Measurements from ENCODE around the gene EYA2. TPM values are rescaled to one million over a fixed set of nuclear protein-coding genes. Genes with fewer than 3 reads are reported as not detected.
A peak's percentile ranks its signal among the peaks of the same experiment; 100 is the strongest.

EYA2 gene
- total RNA-seq, 2 donors from 2014 or later = 3.5 to 3.8 TPM

- Histone ChIP-seq H3K9me3 (no peaks in the 10 kb centered on the region), H3K4me1 (ENCODE audit: control insufficient read depth in 1 of 2, low read depth in 2 of 2) (no peaks in the 10 kb centered on the region), H3K4me3 (no peak overlapping the region), H3K36me3 (no peaks in the 10 kb centered on the region), H3K27me3 (replicated peaks; ENCODE audit: insufficient read depth) (no peaks in the 10 kb centered on the region), H3K27ac (no peak overlapping the region)
- ATAC-seq (ENCODE audit: insufficient number of reproducible peaks, low FRiP score, low read depth) (no peak), DNase-seq (ENCODE audit: low spot score) (no peak)
- TF ChIP-seq, protein P1, sequence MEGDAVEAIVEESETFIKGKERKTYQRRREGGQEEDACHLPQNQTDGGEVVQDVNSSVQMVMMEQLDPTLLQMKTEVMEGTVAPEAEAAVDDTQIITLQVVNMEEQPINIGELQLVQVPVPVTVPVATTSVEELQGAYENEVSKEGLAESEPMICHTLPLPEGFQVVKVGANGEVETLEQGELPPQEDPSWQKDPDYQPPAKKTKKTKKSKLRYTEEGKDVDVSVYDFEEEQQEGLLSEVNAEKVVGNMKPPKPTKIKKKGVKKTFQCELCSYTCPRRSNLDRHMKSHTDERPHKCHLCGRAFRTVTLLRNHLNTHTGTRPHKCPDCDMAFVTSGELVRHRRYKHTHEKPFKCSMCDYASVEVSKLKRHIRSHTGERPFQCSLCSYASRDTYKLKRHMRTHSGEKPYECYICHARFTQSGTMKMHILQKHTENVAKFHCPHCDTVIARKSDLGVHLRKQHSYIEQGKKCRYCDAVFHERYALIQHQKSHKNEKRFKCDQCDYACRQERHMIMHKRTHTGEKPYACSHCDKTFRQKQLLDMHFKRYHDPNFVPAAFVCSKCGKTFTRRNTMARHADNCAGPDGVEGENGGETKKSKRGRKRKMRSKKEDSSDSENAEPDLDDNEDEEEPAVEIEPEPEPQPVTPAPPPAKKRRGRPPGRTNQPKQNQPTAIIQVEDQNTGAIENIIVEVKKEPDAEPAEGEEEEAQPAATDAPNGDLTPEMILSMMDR (IDR thresholded peaks at IDR 0.05) = no peak
These were observed 253.4 kb downstream of the EYA2 start for GRCh38 chr20:47148059-47148458.

DNA sequence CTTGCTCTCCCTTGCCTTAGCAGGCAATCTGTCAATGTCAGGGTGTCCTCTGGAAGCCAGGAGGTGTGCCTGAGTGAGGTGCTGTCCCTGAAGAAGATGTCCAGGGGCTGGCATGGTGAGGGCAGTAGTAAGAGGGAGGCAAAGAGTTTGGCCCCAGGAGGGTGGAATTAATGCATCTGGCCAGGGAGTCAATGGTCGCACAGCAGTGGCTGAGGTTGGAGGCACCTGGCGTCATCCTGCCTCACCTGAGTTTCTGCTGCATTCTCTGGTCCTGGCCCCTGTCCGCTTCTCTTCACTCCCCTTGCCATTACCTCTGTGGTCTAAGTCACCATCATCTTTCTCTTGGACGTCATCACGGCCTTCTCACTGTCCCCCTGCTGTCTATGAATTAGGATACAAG lies 255.3 kb downstream of the EYA2 start:
- no peak for ATAC-seq (ENCODE audit: insufficient number of reproducible peaks, low FRiP score, low read depth)
- Histone ChIP-seq H3K27ac (no peak overlapping the region), H3K9me3 (no peaks in the 10 kb centered on the region), H3K27me3 (replicated peaks; ENCODE audit: insufficient read depth) (no peaks in the 10 kb centered on the region), H3K4me1 (ENCODE audit: control insufficient read depth in 1 of 2, low read depth in 2 of 2) (no peaks in the 10 kb centered on the region), H3K4me3 (no peak overlapping the region), H3K36me3 (no peaks in the 10 kb centered on the region)
- no peak for DNase-seq (ENCODE audit: low spot score)
- TF ChIP-seq, protein P1 (IDR thresholded peaks at IDR 0.05) = no peak

DNA sequence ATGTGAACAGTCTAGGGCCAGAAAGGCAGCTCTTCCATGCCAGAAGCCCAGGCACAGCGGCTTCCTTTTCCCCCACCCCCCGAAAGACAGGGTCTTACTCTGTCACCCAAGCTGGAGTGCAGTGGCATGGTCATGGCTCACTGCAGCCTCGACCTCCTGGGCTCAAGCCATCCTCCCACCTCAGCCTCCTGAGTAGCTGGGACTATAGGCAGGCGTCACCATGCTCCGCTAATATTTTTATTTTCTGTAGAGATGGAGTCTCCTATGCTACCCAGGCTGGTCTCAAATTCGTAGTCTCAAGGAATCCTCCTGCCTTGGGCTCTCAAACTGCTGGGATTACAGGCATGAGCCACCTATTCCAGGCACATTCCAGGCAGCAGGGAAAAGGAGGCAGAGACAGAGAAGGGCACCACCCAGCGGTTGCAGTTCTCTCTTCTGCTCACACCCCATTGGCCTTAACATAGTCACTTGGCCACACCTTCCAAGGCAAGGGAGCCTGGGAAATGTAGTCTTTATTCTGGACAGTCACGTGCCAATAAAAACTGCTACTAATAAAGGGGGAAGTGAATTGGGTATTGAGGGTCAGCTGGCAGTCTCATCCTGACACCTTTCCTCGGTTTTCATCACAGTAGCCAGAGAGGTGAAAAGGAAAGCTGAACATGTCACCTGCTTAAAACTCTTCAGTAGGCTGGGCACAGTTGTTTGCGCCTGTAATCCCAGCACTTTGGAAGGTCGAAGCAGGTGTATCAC lies 255.9 kb downstream of the EYA2 start:
- no peak overlapping the region for H3K4me3 ChIP-seq
- H3K36me3 ChIP-seq = no peaks in the 10 kb centered on the region
- no peak overlapping the region for H3K27ac ChIP-seq
- TF ChIP-seq, protein P1 (IDR thresholded peaks at IDR 0.05) = peak; percentile 58
- peak; percentile 32 for DNase-seq (ENCODE audit: low spot score)
- H3K27me3 ChIP-seq (replicated peaks; ENCODE audit: insufficient read depth) = no peaks in the 10 kb centered on the region
- no peaks in the 10 kb centered on the region for H3K4me1 ChIP-seq (ENCODE audit: control insufficient read depth in 1 of 2, low read depth in 2 of 2)
- ATAC-seq (ENCODE audit: insufficient number of reproducible peaks, low FRiP score, low read depth) = peak; percentile 61
- no peaks in the 10 kb centered on the region for H3K9me3 ChIP-seq

- Histone ChIP-seq H3K27ac (no peak overlapping the region), H3K4me3 (no peak overlapping the region), H3K4me1 (ENCODE audit: control insufficient read depth in 1 of 2, low read depth in 2 of 2) (no peaks in the 10 kb centered on the region), H3K9me3 (no peaks in the 10 kb centered on the region), H3K27me3 (replicated peaks; ENCODE audit: insufficient read depth) (no peaks in the 10 kb centered on the region), H3K36me3 (no peaks in the 10 kb centered on the region)
- TF ChIP-seq, protein P1 (IDR thresholded peaks at IDR 0.05) = no peak
- DNase-seq (ENCODE audit: low spot score) (no peak), ATAC-seq (ENCODE audit: insufficient number of reproducible peaks, low FRiP score, low read depth) (no peak)
These were observed 257.4 kb downstream of the EYA2 start for GRCh38 chr20:47152068-47152467.

- H3K36me3 ChIP-seq = no peaks in the 10 kb centered on the region
- no peak overlapping the region for H3K4me3 ChIP-seq
- H3K4me1 ChIP-seq (ENCODE audit: control insufficient read depth in 1 of 2, low read depth in 2 of 2) = no peaks in the 10 kb centered on the region
- no peaks in the 10 kb centered on the region for H3K9me3 ChIP-seq
- ATAC-seq (ENCODE audit: insufficient number of reproducible peaks, low FRiP score, low read depth) (no peak), DNase-seq (ENCODE audit: low spot score) (no peak)
- TF ChIP-seq, protein P1 (IDR thresholded peaks at IDR 0.05) = no peak
- no peak overlapping the region for H3K27ac ChIP-seq
- no peaks in the 10 kb centered on the region for H3K27me3 ChIP-seq (replicated peaks; ENCODE audit: insufficient read depth)
These were observed 259.4 kb downstream of the EYA2 start for GRCh38 chr20:47154089-47154488.

Data from thoracic aorta (tissue), 2 donors.